ENCODE data around the gene MRPS24.

MRPS24 gene

DNA sequence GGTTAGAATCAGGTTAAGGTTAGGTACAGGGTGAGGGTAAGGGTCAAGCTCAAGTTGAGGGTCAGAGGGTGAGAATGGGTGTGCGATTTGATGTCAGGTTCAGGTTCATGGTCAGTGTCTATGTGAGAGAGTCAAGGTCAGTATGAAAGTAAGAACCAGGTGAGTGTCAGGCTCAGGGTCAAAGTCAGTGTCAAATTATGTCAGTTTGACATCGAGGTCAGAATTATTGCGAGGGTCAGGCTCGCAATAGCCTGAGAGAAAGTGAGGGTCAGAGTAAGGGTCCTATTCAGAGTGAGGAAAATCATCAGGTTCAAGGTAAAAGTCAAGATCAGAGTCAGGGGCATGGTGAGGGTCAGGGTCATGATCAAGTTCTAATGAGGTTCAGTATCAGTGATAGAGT lies 13.0 kb downstream of the MRPS24 start:
- Histone ChIP-seq H3K36me3 (ENCODE audit: control insufficient read depth in 4 of 4, insufficient read depth in 4 of 4, low read length in 3 of 4) (no peaks in the 10 kb centered on the region), H3K4me1 (ENCODE audit: control extremely low read depth in 1 of 4, control insufficient read depth in 4 of 4, insufficient read depth in 4 of 4, low read length in 3 of 4) (no peaks in the 10 kb centered on the region), H3K27ac (ENCODE audit: insufficient read depth in 1 of 2, low read depth in 1 of 2, low read length in 2 of 2, poor library complexity in 1 of 2, severe bottlenecking in 2 of 2) (no peak overlapping the region), H3K4me3 (ENCODE audit: control insufficient read depth in 1 of 7, extremely low read depth in 1 of 7, insufficient read depth in 4 of 7, low read depth in 2 of 7, low read length in 6 of 7) (no peak overlapping the region), H3K9me3 (ENCODE audit: control extremely low read depth in 1 of 5, control insufficient read depth in 4 of 5, insufficient read depth in 2 of 5, low read depth in 1 of 5, low read length in 4 of 5) (peaks cover 0 to 4% (median 3%) of the 10 kb centered on the region in 5 experiments), H3K27me3 (replicated peaks in 2 of 5; ENCODE audit: control insufficient read depth in 4 of 5, insufficient read depth in 5 of 5, low read length in 4 of 5) (peaks cover 0 to 12% (median 5%) of the 10 kb centered on the region in 5 experiments)
- ChIA-PET POLR2A (no interaction called here), CTCF (interaction anchor here (0.5 kb wide), 1 partner anchor 918 kb away, joined by 3 read pairs; no protein-coding TSS in a partner anchor)
- no peak for DNase-seq
- WGBS (ENCODE audit: insufficient coverage), result 100% methylated on average over 4 of the region's 4 CpGs

DNA sequence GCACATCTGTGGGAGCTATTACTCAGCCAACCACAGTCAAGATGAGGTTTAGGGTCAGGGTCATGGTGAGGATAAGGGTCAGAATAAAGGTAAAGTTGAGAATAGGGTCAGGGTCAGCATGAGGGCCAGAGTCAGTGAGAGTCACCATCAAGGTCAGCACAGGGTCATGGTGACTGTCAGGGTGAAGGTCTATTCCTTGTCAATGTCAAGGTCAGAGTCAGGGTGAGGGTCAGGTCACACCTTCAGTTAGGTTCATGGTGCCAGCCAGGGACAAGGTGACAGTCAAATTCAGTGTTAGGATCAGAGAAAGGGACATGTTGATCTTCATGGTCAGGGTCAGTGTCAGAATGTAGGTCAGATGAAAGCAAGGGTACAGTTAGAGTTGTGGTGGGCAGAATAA lies 14.1 kb downstream of the MRPS24 start:
- CTCF ChIA-PET, result no interaction called here
- no peak for DNase-seq
- POLR2A ChIA-PET, result no interaction called here
- H3K9me3 ChIP-seq (ENCODE audit: control extremely low read depth in 1 of 5, control insufficient read depth in 4 of 5, insufficient read depth in 2 of 5, low read depth in 1 of 5, low read length in 4 of 5), result peaks cover 0 to 4% (median 3%) of the 10 kb centered on the region in 5 experiments
- no peak overlapping the region for H3K27ac ChIP-seq (ENCODE audit: insufficient read depth in 1 of 2, low read depth in 1 of 2, low read length in 2 of 2, poor library complexity in 1 of 2, severe bottlenecking in 2 of 2)
- no peak overlapping the region for H3K4me3 ChIP-seq (ENCODE audit: control insufficient read depth in 1 of 7, extremely low read depth in 1 of 7, insufficient read depth in 4 of 7, low read depth in 2 of 7, low read length in 6 of 7)
- no peaks in the 10 kb centered on the region for H3K36me3 ChIP-seq (ENCODE audit: control insufficient read depth in 4 of 4, insufficient read depth in 4 of 4, low read length in 3 of 4)
- H3K4me1 ChIP-seq (ENCODE audit: control extremely low read depth in 1 of 4, control insufficient read depth in 4 of 4, insufficient read depth in 4 of 4, low read length in 3 of 4), result peaks cover 0 to 4% (median 3%) of the 10 kb centered on the region in 4 experiments
- H3K27me3 ChIP-seq (replicated peaks in 2 of 5; ENCODE audit: control insufficient read depth in 4 of 5, insufficient read depth in 5 of 5, low read length in 4 of 5), result peaks cover 0 to 13% (median 9%) of the 10 kb centered on the region in 5 experiments

GRCh38 chr7:43851805-43852204 lies 17.5 kb downstream of the MRPS24 start:
- no CpG with 5 or more reads among the region's 2 CpGs for WGBS (ENCODE audit: insufficient coverage)
- CTCF ChIA-PET, result interaction anchor here (1.0 kb wide), 1 partner anchor 14 kb away, joined by 3 read pairs; no protein-coding TSS in a partner anchor

GRCh38 chr7:43850348-43851116 lies 18.8 kb downstream of the MRPS24 start:
- 70% methylated on average over 3 of the region's 5 CpGs for WGBS (ENCODE audit: insufficient coverage)
- CTCF ChIA-PET, result no interaction called here
- POLR2A ChIA-PET, result interaction anchor here (0.6 kb wide), 1 partner anchor 8 kb away, joined by 3 read pairs; no protein-coding TSS in a partner anchor
- Histone ChIP-seq H3K4me3 (ENCODE audit: control insufficient read depth in 1 of 7, extremely low read depth in 1 of 7, insufficient read depth in 4 of 7, low read depth in 2 of 7, low read length in 6 of 7) (no peak overlapping the region), H3K4me1 (ENCODE audit: control extremely low read depth in 1 of 4, control insufficient read depth in 4 of 4, insufficient read depth in 4 of 4, low read length in 3 of 4) (peaks cover 0 to 7% (median 6%) of the 10 kb centered on the region in 4 experiments), H3K27ac (ENCODE audit: insufficient read depth in 1 of 2, low read depth in 1 of 2, low read length in 2 of 2, poor library complexity in 1 of 2, severe bottlenecking in 2 of 2) (no peak overlapping the region), H3K36me3 (ENCODE audit: control insufficient read depth in 4 of 4, insufficient read depth in 4 of 4, low read length in 3 of 4) (no peaks in the 10 kb centered on the region), H3K9me3 (ENCODE audit: control extremely low read depth in 1 of 5, control insufficient read depth in 4 of 5, insufficient read depth in 2 of 5, low read depth in 1 of 5, low read length in 4 of 5) (peaks cover 0 to 4% (median 3%) of the 10 kb centered on the region in 5 experiments), H3K27me3 (replicated peaks in 2 of 5; ENCODE audit: control insufficient read depth in 4 of 5, insufficient read depth in 5 of 5, low read length in 4 of 5) (peaks cover 0 to 14% (median 12%) of the 10 kb centered on the region in 5 experiments)
- peak; percentile 14 to 50 (median 49) for DNase-seq

More at GRCh38 chr7:43851805-43852204, 17.5 kb downstream of the MRPS24 start:
- Histone ChIP-seq H3K27me3 (replicated peaks in 2 of 5; ENCODE audit: control insufficient read depth in 4 of 5, insufficient read depth in 5 of 5, low read length in 4 of 5) (peaks cover 0 to 14% (median 12%) of the 10 kb centered on the region in 5 experiments), H3K9me3 (ENCODE audit: control extremely low read depth in 1 of 5, control insufficient read depth in 4 of 5, insufficient read depth in 2 of 5, low read depth in 1 of 5, low read length in 4 of 5) (peaks cover 0 to 4% (median 3%) of the 10 kb centered on the region in 5 experiments), H3K27ac (ENCODE audit: insufficient read depth in 1 of 2, low read depth in 1 of 2, low read length in 2 of 2, poor library complexity in 1 of 2, severe bottlenecking in 2 of 2) (no peak overlapping the region), H3K36me3 (ENCODE audit: control insufficient read depth in 4 of 4, insufficient read depth in 4 of 4, low read length in 3 of 4) (no peaks in the 10 kb centered on the region), H3K4me3 (ENCODE audit: control insufficient read depth in 1 of 7, extremely low read depth in 1 of 7, insufficient read depth in 4 of 7, low read depth in 2 of 7, low read length in 6 of 7) (no peak overlapping the region), H3K4me1 (ENCODE audit: control extremely low read depth in 1 of 4, control insufficient read depth in 4 of 4, insufficient read depth in 4 of 4, low read length in 3 of 4) (peaks cover 0 to 7% (median 6%) of the 10 kb centered on the region in 4 experiments)
- POLR2A ChIA-PET, result interaction anchor here (0.8 kb wide), 1 partner anchor 74 kb away, joined by 3 read pairs; the partner anchor contains the start of gene UBE2D4
- no peak for DNase-seq

DNA sequence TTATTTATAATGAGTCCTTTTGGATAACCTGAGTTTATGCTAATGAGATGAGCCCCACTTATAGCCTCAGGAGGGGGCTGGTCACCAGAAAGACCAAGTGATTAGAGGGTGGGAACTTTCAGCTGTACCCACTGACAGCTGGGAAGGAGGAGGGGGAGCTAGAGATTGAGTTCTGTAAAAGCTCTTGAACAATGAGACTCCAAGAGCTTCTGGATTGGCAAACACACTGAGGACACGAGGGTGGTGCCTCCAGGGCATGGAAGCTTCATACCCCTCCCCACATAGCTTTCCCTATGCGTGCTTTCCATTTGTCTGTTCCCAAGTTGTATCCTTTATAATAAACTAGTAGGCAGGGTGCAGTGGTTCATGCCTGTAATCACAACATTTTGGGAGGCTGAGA lies 20.3 kb downstream of the MRPS24 start:
- Histone ChIP-seq H3K4me3 (ENCODE audit: control insufficient read depth in 1 of 7, extremely low read depth in 1 of 7, insufficient read depth in 4 of 7, low read depth in 2 of 7, low read length in 6 of 7) (no peak overlapping the region), H3K9me3 (ENCODE audit: control extremely low read depth in 1 of 5, control insufficient read depth in 4 of 5, insufficient read depth in 2 of 5, low read depth in 1 of 5, low read length in 4 of 5) (peaks cover 0 to 4% (median 3%) of the 10 kb centered on the region in 5 experiments), H3K36me3 (ENCODE audit: control insufficient read depth in 4 of 4, insufficient read depth in 4 of 4, low read length in 3 of 4) (no peaks in the 10 kb centered on the region), H3K4me1 (ENCODE audit: control extremely low read depth in 1 of 4, control insufficient read depth in 4 of 4, insufficient read depth in 4 of 4, low read length in 3 of 4) (peaks cover 0 to 7% (median 6%) of the 10 kb centered on the region in 4 experiments), H3K27ac (ENCODE audit: insufficient read depth in 1 of 2, low read depth in 1 of 2, low read length in 2 of 2, poor library complexity in 1 of 2, severe bottlenecking in 2 of 2) (no peak overlapping the region), H3K27me3 (replicated peaks in 2 of 5; ENCODE audit: control insufficient read depth in 4 of 5, insufficient read depth in 5 of 5, low read length in 4 of 5) (peaks cover 0 to 13% (median 12%) of the 10 kb centered on the region in 5 experiments)
- POLR2A ChIA-PET, result interaction anchor here (1.2 kb wide), 1 partner anchor 249 kb away, joined by 4 read pairs; no protein-coding TSS in a partner anchor
- no CpG with 5 or more reads among the region's 2 CpGs for WGBS (ENCODE audit: insufficient coverage)
- CTCF ChIA-PET, result interaction anchor here (0.5 to 1.6 kb wide), 7 partner anchors 10 to 1001 kb away, joined by 3 to 5 read pairs (median 3); partner anchors contain the start of gene STK17A
- no peak for DNase-seq

DNA sequence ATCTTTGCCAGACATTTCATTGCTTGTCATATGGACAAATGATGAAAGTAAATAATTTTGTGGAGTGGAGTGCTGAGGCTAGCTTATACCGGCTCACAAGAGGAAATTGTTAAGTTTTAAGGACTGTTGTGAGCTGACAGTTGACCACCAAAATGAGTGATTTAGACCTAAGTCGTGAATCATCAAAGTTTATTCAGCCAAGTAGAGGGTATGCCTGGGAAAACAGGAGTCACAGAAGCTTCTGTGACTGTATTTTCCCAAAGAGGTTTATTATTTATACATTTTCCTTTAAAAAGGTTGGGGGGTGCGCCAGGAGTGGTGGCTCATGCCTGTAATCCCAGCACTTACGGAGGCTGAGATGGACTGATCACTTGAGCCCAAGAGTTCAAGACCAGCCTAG lies 21.8 kb downstream of the MRPS24 start:
- ChIA-PET POLR2A (no interaction called here), CTCF (interaction anchor here (0.7 to 1.6 kb wide), 4 partner anchors 14 to 96 kb away, joined by 3 to 5 read pairs (median 3); no protein-coding TSS in a partner anchor)

DNA sequence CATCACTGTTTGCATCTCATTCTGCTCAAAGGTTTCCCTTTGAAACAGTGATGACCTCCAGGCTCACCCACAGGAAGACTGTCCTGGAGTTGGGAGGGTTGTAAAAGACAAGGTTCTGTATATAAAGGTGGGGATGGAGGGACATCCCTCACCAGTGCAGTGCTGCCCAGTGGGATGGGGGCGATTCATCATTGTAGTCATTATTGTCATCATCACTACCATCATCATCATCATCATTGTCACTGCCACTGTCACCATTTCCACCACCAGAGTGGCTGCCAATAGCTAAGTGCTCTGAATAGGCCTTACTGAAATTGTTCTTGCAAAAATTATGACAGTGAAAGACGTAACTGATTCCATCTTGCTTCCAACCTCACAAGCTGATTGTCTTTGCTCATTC lies 24.7 kb downstream of the MRPS24 start:
- H3K4me3 ChIP-seq (ENCODE audit: control insufficient read depth in 1 of 7, extremely low read depth in 1 of 7, insufficient read depth in 4 of 7, low read depth in 2 of 7, low read length in 6 of 7), result no peak overlapping the region
- H3K4me1 ChIP-seq (ENCODE audit: control extremely low read depth in 1 of 4, control insufficient read depth in 4 of 4, insufficient read depth in 4 of 4, low read length in 3 of 4), result no peaks in the 10 kb centered on the region
- no peaks in the 10 kb centered on the region for H3K9me3 ChIP-seq (ENCODE audit: control extremely low read depth in 1 of 5, control insufficient read depth in 4 of 5, insufficient read depth in 2 of 5, low read depth in 1 of 5, low read length in 4 of 5)
- H3K36me3 ChIP-seq (ENCODE audit: control insufficient read depth in 4 of 4, insufficient read depth in 4 of 4, low read length in 3 of 4), result no peaks in the 10 kb centered on the region
- H3K27ac ChIP-seq (ENCODE audit: insufficient read depth in 1 of 2, low read depth in 1 of 2, low read length in 2 of 2, poor library complexity in 1 of 2, severe bottlenecking in 2 of 2), result no peak overlapping the region
- H3K27me3 ChIP-seq (replicated peaks in 2 of 5; ENCODE audit: control insufficient read depth in 4 of 5, insufficient read depth in 5 of 5, low read length in 4 of 5), result peaks cover 0 to 3% (median 2%) of the 10 kb centered on the region in 5 experiments
- DNase-seq, result no peak
- WGBS (ENCODE audit: insufficient coverage), result 100% methylated on average over 2 of the region's 2 CpGs
- ChIA-PET POLR2A (no interaction called here), CTCF (interaction anchor here (1.2 to 1.6 kb wide), 3 partner anchors 9 to 262 kb away, joined by 3 to 6 read pairs (median 5); no protein-coding TSS in a partner anchor)

More for the DNA sequence above, 21.8 kb downstream of the MRPS24 start:
- Histone ChIP-seq H3K4me3 (ENCODE audit: control insufficient read depth in 1 of 7, extremely low read depth in 1 of 7, insufficient read depth in 4 of 7, low read depth in 2 of 7, low read length in 6 of 7) (no peak overlapping the region), H3K9me3 (ENCODE audit: control extremely low read depth in 1 of 5, control insufficient read depth in 4 of 5, insufficient read depth in 2 of 5, low read depth in 1 of 5, low read length in 4 of 5) (peaks cover 0 to 4% (median 3%) of the 10 kb centered on the region in 5 experiments), H3K4me1 (ENCODE audit: control extremely low read depth in 1 of 4, control insufficient read depth in 4 of 4, insufficient read depth in 4 of 4, low read length in 3 of 4) (peaks cover 0 to 7% (median 6%) of the 10 kb centered on the region in 4 experiments), H3K36me3 (ENCODE audit: control insufficient read depth in 4 of 4, insufficient read depth in 4 of 4, low read length in 3 of 4) (no peaks in the 10 kb centered on the region), H3K27ac (ENCODE audit: insufficient read depth in 1 of 2, low read depth in 1 of 2, low read length in 2 of 2, poor library complexity in 1 of 2, severe bottlenecking in 2 of 2) (no peak overlapping the region), H3K27me3 (replicated peaks in 2 of 5; ENCODE audit: control insufficient read depth in 4 of 5, insufficient read depth in 5 of 5, low read length in 4 of 5) (peaks cover 0 to 12% (median 10%) of the 10 kb centered on the region in 5 experiments)
- peak in 2 of 3 donors; percentile 26 to 38 for DNase-seq
- WGBS (ENCODE audit: insufficient coverage), result 11% methylated on average over 1 of the region's 4 CpGs

Data from common myeloid progenitor, CD34-positive (primary cell).